SK-N-MC (cell line): ENCODE data around the gene FBXO34.
A peak's percentile ranks its signal among the peaks of the same experiment; 100 is the strongest.

Source experiments
- DNase-seq: peaks from one replicate; pipeline ENCODE4 v3.0.0-alpha.2; 2011; ENCODE audit warnings: low read depth, low spot score
- H3K27ac ChIP-seq: fragments of 200-600 bp; sonication (generic); 2 replicates; pipeline ENCODE4 v1.5.1; 2016; ENCODE audit warnings: mixed run types
- H3K36me3 ChIP-seq: fragments of 200-600 bp; sonication (generic); 2 replicates; pipeline ENCODE4 v1.6.1; 2017; ENCODE audit warnings: antibody characterized with exemption, low read length, mixed read lengths; ENCODE audit not compliant: insufficient read depth
- H3K4me3 ChIP-seq: fragments of 200-600 bp; sonication (generic); 2 replicates; pipeline ENCODE4 v1.5.1; 2016
- H3K9ac ChIP-seq: fragments of 200-600 bp; sonication (generic); 2 replicates; pipeline ENCODE4 v1.8.0; 2017; ENCODE audit warnings: mixed run types, mixed read lengths; ENCODE audit not compliant: insufficient read length
- H3K9me3 ChIP-seq: fragments of 200-600 bp; sonication (generic); 2 replicates; pipeline ENCODE4 v1.6.1; 2017; ENCODE audit warnings: low read depth, mild to moderate bottlenecking, antibody characterized with exemption, low read length, moderate library complexity, mixed read lengths
- EZH2 ChIP-seq: fragments of 200-600 bp; sonication (generic); IDR thresholded peaks from one replicate; pipeline ENCODE4 v1.6.1; 2017; ENCODE audit warnings: antibody characterized with exemption
- FOXP2 ChIP-seq: optimal IDR thresholded peaks from 2 replicates; pipeline ENCODE3; 2011; ENCODE audit warnings: mild to moderate bottlenecking, moderate library complexity; ENCODE audit not compliant: insufficient read depth; ENCODE audit errors: extremely low read length, control extremely low read depth
- POLR2AphosphoS5 ChIP-seq: IDR thresholded peaks from 2 replicates; pipeline ENCODE4 v1.6.1; 2012; ENCODE audit warnings: mild to moderate bottlenecking, low read depth, low read length, borderline replicate concordance

The FBXO34 gene

GRCh38 chr14:55270832-55271571 is at the start of gene FBXO34:
TSS of gene FBXO34 (plus strand) at chr14:55271421. CDS start at chr14:55350391, 78,970 bp downstream.
- peak; percentile 86 for DNase-seq
- Histone ChIP-seq H3K27ac (peak within 1 kb of the TSS; percentile 26), H3K4me3 (peak within 1 kb of the TSS; percentile 96), H3K9ac (peak within 1 kb of the TSS; percentile 90), H3K36me3 (no peaks in the 10 kb centered on the region), H3K9me3 (no peaks in the 10 kb centered on the region)
- TF ChIP-seq EZH2, result no peak
- no peak for TF ChIP-seq FOXP2
- TF ChIP-seq POLR2AphosphoS5, result peak; percentile 83

- H3K9ac ChIP-seq, result no peak overlapping the region
- H3K36me3 ChIP-seq, result no peaks in the 10 kb centered on the region
- no peak for DNase-seq
- TF ChIP-seq FOXP2 (no peak), POLR2AphosphoS5 (no peak), EZH2 (no peak)
- no peaks in the 10 kb centered on the region for H3K9me3 ChIP-seq
- H3K27ac ChIP-seq, result no peak overlapping the region
- no peak overlapping the region for H3K4me3 ChIP-seq
Observed at GRCh38 chr14:55221968-55222367, 49.3 kb upstream of the FBXO34 start.

GRCh38 chr14:55223364-55223763 is 47.9 kb upstream of the FBXO34 start:
- H3K9ac ChIP-seq, result no peak overlapping the region
- no peak for DNase-seq
- TF ChIP-seq FOXP2 (no peak), EZH2 (no peak), POLR2AphosphoS5 (no peak)
- no peaks in the 10 kb centered on the region for H3K9me3 ChIP-seq
- no peaks in the 10 kb centered on the region for H3K36me3 ChIP-seq
- H3K4me3 ChIP-seq, result no peak overlapping the region
- no peak overlapping the region for H3K27ac ChIP-seq

GRCh38 chr14:55228261-55228660 is 43.0 kb upstream of the FBXO34 start:
- DNase-seq, result no peak
- no peak overlapping the region for H3K4me3 ChIP-seq
- H3K9ac ChIP-seq, result no peak overlapping the region
- no peak overlapping the region for H3K27ac ChIP-seq
- no peaks in the 10 kb centered on the region for H3K36me3 ChIP-seq
- no peak for TF ChIP-seq POLR2AphosphoS5
- no peak for TF ChIP-seq FOXP2
- no peak for TF ChIP-seq EZH2
- H3K9me3 ChIP-seq, result no peaks in the 10 kb centered on the region

GRCh38 chr14:55233591-55233990 is 37.6 kb upstream of the FBXO34 start:
- no peaks in the 10 kb centered on the region for H3K36me3 ChIP-seq
- TF ChIP-seq FOXP2 (no peak), EZH2 (no peak), POLR2AphosphoS5 (no peak)
- DNase-seq, result no peak

GRCh38 chr14:55238019-55238680 is 33.1 kb upstream of the FBXO34 start:
- H3K9ac ChIP-seq, result no peak overlapping the region
- H3K4me3 ChIP-seq, result no peak overlapping the region
- DNase-seq, result no peak
- no peaks in the 10 kb centered on the region for H3K9me3 ChIP-seq
- no peak overlapping the region for H3K27ac ChIP-seq
- TF ChIP-seq EZH2 (no peak), FOXP2 (no peak), POLR2AphosphoS5 (no peak)
- H3K36me3 ChIP-seq, result no peaks in the 10 kb centered on the region

More at GRCh38 chr14:55233591-55233990, 37.6 kb upstream of the FBXO34 start:
- H3K9ac ChIP-seq, result no peak overlapping the region
- H3K4me3 ChIP-seq, result no peak overlapping the region
- H3K9me3 ChIP-seq, result no peaks in the 10 kb centered on the region
- H3K27ac ChIP-seq, result no peak overlapping the region

- TF ChIP-seq POLR2AphosphoS5, result no peak
- no peak for TF ChIP-seq EZH2
- no peak for TF ChIP-seq FOXP2
- DNase-seq, result no peak
- H3K9me3 ChIP-seq, result no peaks in the 10 kb centered on the region
- H3K9ac ChIP-seq, result no peak overlapping the region
- no peaks in the 10 kb centered on the region for H3K36me3 ChIP-seq
- H3K4me3 ChIP-seq, result no peak overlapping the region
- H3K27ac ChIP-seq, result no peak overlapping the region
Observed at GRCh38 chr14:55239320-55239719, 31.9 kb upstream of the FBXO34 start.

- Histone ChIP-seq H3K9ac (no peak overlapping the region), H3K36me3 (no peaks in the 10 kb centered on the region), H3K27ac (no peak overlapping the region), H3K9me3 (no peaks in the 10 kb centered on the region), H3K4me3 (no peak overlapping the region)
- no peak for DNase-seq
- TF ChIP-seq POLR2AphosphoS5 (no peak), EZH2 (no peak), FOXP2 (no peak)
Observed at GRCh38 chr14:55240526-55241178, 30.6 kb upstream of the FBXO34 start.

GRCh38 chr14:55241673-55242072 is 29.5 kb upstream of the FBXO34 start:
- Histone ChIP-seq H3K4me3 (no peak overlapping the region), H3K9ac (no peak overlapping the region), H3K9me3 (no peaks in the 10 kb centered on the region), H3K27ac (no peak overlapping the region), H3K36me3 (no peaks in the 10 kb centered on the region)
- no peak for DNase-seq
- TF ChIP-seq EZH2, result no peak
- TF ChIP-seq FOXP2, result no peak
- no peak for TF ChIP-seq POLR2AphosphoS5
